Stimulated activated CD8-positive, alpha-beta memory T cell treated with anti-CD3 and anti-CD28 coated beads, Interleukin-2, amount 100 ng/mL, for 1 hour (primary cell): ENCODE data around the gene FLT3LG.
"Not testable (repeated sequence)": the region's sequence is repeated elsewhere in the genome, so short reads cannot be mapped to it uniquely, and the experiment has no call there.

ENCODE experiments used
- DNase-seq, 2 donors: peaks; one replicate each; pipeline ENCODE4 v3.0.0-alpha.2; 2020; ENCODE audit warnings: low read depth in 2 of 2

The FLT3LG gene

GRCh38 chr19:49461656-49462055, 12.4 kb upstream of the FLT3LG start:
- no peak for DNase-seq

GRCh38 chr19:49462492-49462891, 11.5 kb upstream of the FLT3LG start:
- no peak for DNase-seq

- no peak for DNase-seq
These were observed 9.9 kb upstream of the FLT3LG start for GRCh38 chr19:49463960-49464740.

- DNase-seq, result no peak
These were observed 8.6 kb upstream of the FLT3LG start for GRCh38 chr19:49465371-49465770.

- DNase-seq, result no peak
These were observed 5.8 kb upstream of the FLT3LG start for GRCh38 chr19:49468199-49468598.

GRCh38 chr19:49468746-49469447, 5.1 kb upstream of the FLT3LG start:
- DNase-seq, result peak; percentile 62 to 73

GRCh38 chr19:49469828-49470614, 4.0 kb upstream of the FLT3LG start:
- DNase-seq, result peak; percentile 59 to 67

GRCh38 chr19:49470615-49470978, 3.4 kb upstream of the FLT3LG start:
- DNase-seq, result no peak

- no peak for DNase-seq
These were observed 1.1 kb upstream of the FLT3LG start for GRCh38 chr19:49472936-49473335.

GRCh38 chr19:49473501-49473867, 531 bp upstream of the FLT3LG start:
- not testable (repeated sequence) for DNase-seq

- no peak for DNase-seq
These were observed 518 bp downstream of the FLT3LG start for GRCh38 chr19:49474542-49474924.

GRCh38 chr19:49475191-49475917, 1.3 kb downstream of the FLT3LG start:
- no peak for DNase-seq

- DNase-seq, result peak in 1 of 2 donors; percentile 47
These were observed 2.2 kb downstream of the FLT3LG start for GRCh38 chr19:49475995-49476880.

- no peak for DNase-seq
These were observed 6.1 kb downstream of the FLT3LG start for GRCh38 chr19:49479975-49480628.

- no peak for DNase-seq
These were observed 7.1 kb downstream of the FLT3LG start for GRCh38 chr19:49481020-49481683.

GRCh38 chr19:49486232-49486631, 12.2 kb downstream of the FLT3LG start:
- DNase-seq, result no peak

- DNase-seq, result no peak
These were observed 12.8 kb downstream of the FLT3LG start for GRCh38 chr19:49486710-49487276.

GRCh38 chr19:49487277-49488045, 13.4 kb downstream of the FLT3LG start, which contains the start of gene RPL13A:
RPL13A (plus strand) TSS chr19:49487608; CDS start chr19:49487630, 22 bp downstream.
- DNase-seq, result peak; percentile 99
